NCI-H187 treated with DMSO at 0.1 percent for 48 hours (cell line): ENCODE results near the gene VEGFA.

ENCODE experiments used
- DNase-seq: peaks from one replicate; lab custom pipeline; 2025; lab: John Stamatoyannopoulos, UW

The VEGFA gene

GRCh38 chr6:43738877-43739641 is 31.0 kb upstream of the VEGFA start:
- DNase-seq = no peak

GRCh38 chr6:43739642-43740091 is 30.3 kb upstream of the VEGFA start:
- no peak for DNase-seq

GRCh38 chr6:43740321-43740960 is 29.6 kb upstream of the VEGFA start:
- DNase-seq = no peak

GRCh38 chr6:43740961-43741764 is 28.8 kb upstream of the VEGFA start:
- DNase-seq = no peak

- no peak for DNase-seq
Measured at GRCh38 chr6:43741829-43742228, 28.2 kb upstream of the VEGFA start.

GRCh38 chr6:43742285-43742684 is 27.7 kb upstream of the VEGFA start:
- DNase-seq = no peak

- DNase-seq = no peak
Measured at GRCh38 chr6:43742931-43743632, 26.9 kb upstream of the VEGFA start.

GRCh38 chr6:43743682-43744381 is 26.2 kb upstream of the VEGFA start:
- no peak for DNase-seq

- no peak for DNase-seq
Measured at GRCh38 chr6:43744491-43744890, 25.5 kb upstream of the VEGFA start.

- no peak for DNase-seq
Measured at GRCh38 chr6:43744931-43745727, 24.9 kb upstream of the VEGFA start.

GRCh38 chr6:43746071-43746470 is 23.9 kb upstream of the VEGFA start:
- no peak for DNase-seq

GRCh38 chr6:43746613-43747102 is 23.4 kb upstream of the VEGFA start:
- DNase-seq = no peak

- no peak for DNase-seq
Measured at GRCh38 chr6:43747784-43748183, 22.2 kb upstream of the VEGFA start.

- no peak for DNase-seq
Measured at GRCh38 chr6:43748765-43749164, 21.2 kb upstream of the VEGFA start.

GRCh38 chr6:43749461-43749860 is 20.6 kb upstream of the VEGFA start:
- no peak for DNase-seq

GRCh38 chr6:43750622-43751021 is 19.4 kb upstream of the VEGFA start:
- DNase-seq = no peak

- no peak for DNase-seq
Measured at GRCh38 chr6:43753570-43754183, 16.3 kb upstream of the VEGFA start.

- DNase-seq = no peak
Measured at GRCh38 chr6:43757966-43758616, 11.9 kb upstream of the VEGFA start.

- DNase-seq = no peak
Measured at GRCh38 chr6:43758617-43759050, 11.4 kb upstream of the VEGFA start.
